ENCODE data around the gene GPR89A.
"Not testable (repeated sequence)": the region's sequence is repeated elsewhere in the genome, so short reads cannot be mapped to it uniquely, and the experiment has no call there.

DNA sequence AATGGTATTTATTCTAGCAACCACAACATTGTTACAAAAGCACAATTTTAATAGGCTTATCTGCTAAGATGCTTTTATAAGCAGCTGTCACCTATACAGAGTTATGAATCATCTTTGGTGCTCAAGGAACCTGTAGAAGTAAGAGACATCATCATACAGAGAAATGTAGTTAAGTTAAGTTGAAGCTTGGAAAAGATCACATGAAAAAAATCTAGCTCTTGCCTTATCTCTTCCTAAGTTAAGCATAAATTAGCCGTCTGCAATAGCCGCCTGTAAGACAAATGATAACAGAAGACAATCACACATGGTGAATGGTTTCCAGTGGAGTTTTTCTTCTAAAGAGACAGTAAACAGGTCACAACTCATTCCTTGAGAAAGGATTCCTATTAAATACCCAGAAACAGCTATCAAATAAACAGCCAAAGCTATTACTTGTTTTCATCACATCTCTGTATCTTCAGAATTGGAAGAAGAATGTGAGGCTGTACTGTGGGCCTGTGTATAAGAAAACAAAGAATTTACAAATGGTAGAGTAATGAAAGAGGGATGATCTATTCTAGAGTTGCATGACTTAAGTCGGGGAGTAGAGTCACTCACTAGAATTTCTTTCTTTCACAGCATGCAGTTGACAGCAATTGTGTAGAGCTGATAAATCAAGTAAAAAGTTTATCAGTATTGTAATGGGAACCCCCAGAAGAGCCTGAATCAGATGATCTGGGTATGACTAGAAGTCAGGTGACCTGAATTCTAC lies 63.4 kb downstream of the GPR89A start:
- TF ChIP-seq, protein P1, sequence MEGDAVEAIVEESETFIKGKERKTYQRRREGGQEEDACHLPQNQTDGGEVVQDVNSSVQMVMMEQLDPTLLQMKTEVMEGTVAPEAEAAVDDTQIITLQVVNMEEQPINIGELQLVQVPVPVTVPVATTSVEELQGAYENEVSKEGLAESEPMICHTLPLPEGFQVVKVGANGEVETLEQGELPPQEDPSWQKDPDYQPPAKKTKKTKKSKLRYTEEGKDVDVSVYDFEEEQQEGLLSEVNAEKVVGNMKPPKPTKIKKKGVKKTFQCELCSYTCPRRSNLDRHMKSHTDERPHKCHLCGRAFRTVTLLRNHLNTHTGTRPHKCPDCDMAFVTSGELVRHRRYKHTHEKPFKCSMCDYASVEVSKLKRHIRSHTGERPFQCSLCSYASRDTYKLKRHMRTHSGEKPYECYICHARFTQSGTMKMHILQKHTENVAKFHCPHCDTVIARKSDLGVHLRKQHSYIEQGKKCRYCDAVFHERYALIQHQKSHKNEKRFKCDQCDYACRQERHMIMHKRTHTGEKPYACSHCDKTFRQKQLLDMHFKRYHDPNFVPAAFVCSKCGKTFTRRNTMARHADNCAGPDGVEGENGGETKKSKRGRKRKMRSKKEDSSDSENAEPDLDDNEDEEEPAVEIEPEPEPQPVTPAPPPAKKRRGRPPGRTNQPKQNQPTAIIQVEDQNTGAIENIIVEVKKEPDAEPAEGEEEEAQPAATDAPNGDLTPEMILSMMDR (IDR thresholded peaks at IDR 0.05) = not testable (repeated sequence)
- not testable (repeated sequence) for TF ChIP-seq EZH2 (IDR thresholded peaks at IDR 0.05)
